ENCODE data around the gene PRCP.

Gene PRCP

DNA sequence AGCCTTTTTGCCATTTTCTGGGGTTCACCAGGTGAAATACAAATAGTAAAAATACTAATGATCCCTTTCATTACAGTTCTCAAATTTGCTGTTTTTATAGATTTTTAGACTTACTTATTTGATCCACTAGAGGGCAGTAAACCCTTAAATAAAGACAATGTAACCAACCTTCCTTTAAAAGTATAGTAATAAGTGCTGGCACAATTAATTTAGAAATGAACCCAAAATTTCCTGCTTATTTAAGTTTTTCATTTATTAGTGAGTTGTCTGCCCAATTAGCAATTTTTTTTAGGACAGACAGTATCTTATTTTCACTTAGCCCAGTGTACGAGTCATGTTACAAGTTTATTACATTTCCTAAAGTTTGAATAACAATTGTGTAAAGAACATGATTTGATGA lies 6.0 kb upstream of the PRCP start:
- DNase-seq: peak; percentile 28

DNA sequence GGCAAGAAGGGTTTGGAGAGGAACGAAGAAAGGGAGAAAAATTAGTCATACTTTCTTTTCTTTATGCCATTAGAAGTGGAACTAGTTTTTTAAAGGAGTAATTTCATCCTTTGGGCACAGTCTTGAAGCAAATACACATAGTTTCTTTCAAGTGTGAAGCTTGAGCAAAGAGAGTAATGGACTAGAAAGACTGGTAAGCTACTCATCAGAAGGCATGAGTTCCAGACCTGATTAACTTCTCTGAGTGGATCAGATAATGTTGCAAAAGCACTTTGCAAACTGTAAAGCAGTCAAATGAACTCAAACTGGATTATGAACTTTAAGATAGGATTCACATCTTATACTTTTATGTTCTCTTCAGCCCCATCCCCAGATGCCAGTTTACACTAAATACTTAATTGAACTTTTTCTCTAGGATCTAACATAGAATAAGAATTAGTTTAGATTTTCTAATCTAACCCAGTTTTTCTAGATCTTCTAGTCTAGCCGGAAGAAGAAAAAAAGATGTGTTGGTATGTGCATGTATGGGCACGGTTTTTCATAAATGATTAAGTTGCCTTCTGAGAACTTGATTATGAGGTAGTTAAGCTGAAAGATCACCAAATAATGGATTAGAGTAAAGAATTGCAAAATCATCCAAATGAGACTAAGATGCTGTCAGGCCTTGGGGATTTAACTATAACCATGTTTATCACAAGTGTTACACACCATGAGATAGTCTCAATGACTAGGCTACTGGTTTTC lies 3.8 kb upstream of the PRCP start:
- no peak for DNase-seq

DNA sequence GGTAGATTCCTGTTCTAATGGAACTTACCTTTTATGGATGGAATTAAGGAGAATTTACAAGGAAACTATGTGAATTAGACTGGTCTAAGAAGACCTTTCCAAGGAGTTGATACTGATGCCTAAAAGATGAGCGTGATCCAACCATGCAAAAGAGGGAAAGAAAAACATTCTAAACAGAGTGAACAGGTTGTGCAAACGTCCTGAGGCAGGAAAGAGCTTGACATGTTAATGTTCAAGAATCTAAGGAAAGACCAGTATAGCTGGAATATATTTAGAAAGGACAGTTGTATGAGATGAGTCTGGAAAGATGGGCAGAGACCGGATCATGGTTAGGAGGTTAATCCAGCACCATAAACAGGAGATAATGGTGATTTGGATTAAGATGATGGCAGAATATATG lies 2.6 kb upstream of the PRCP start:
- DNase-seq: no peak

DNA sequence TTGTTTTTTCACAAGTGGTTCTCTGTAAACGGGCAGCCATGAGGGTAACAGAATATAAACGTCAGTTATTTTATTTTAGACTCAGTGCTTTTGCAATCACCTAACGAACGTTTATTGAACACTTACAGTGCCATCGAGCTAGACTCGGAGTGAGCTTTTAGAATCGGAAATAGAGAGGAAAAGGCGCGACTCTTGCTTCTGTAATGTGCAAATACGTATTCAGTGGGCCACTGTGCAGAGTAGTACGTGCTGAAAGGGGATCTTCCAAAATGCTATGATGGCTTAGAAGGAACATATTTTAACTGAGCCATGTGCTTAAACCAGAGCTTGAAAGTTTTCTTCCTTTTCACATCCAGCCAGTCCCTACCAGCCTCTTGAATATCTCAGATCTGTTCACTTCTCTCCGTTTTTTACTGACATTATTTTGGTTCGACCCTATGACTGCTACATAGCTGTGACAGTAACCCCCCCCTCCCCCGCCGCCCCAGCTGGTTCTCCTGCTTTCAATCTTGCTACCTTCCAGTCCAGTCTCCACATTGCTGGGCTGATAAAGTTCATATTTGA lies 1.8 kb upstream of the PRCP start:
- DNase-seq: no peak

DNA sequence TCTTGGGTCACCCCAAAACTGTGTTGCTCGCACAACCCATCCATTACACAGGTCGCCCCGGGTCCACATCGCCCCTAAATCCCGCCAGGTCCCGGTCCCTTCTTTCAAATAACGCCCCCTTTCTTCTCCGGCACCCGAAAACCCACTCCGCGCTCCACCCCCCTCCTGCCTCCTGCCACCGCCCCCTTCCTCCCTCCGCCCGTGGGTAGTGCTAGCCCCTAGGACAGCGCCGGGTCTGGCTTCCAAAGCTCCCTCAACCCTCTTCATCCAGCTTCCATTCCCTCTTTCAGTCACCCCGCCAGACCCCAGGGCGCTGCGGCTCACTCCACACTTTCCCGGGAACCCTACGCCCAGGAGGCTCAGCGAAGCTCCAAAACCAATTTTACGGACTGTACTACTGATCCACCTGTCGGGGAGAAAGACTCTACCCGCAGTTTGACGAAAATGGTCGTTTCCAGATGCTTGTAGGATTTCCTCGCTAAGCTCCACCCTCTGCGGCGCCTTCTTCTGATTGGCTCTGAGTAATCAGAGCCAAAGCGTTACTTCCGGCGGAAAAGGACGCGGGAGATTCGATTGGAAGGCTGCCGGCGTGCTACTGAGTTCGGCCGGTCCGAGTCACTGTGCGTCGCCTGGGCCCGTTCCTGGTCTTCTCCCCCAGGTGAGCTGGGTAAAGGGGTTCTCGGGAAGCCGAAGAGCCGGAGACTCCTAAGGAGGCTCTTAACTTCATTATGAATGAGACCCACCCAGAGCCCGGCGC lies 1.1 kb upstream of the PRCP start, which contains the start of gene DDIAS:
Gene DDIAS, plus strand, starts transcription at position 572 of the 757 bp plus-strand sequence. CDS start 13,003 bp downstream, outside the sequence.
- DNase-seq: peak; percentile 97

DNA sequence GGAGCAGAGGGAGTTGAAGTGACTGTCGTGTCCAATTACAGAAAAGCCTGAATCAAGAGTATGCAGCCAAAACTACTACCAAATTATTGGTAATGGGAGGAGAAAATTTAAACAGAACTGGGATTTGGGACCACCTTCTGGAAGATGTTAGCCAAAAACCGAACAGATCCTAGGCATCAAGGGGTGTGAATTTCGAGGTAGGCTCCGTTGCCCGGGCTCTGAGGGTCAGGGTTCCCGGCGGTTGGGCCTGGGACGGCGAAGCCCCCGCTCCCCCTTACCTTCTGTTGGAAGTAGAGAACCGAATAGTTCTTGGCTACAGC lies 313 bp downstream of the PRCP start:
- no peak for DNase-seq

DNA sequence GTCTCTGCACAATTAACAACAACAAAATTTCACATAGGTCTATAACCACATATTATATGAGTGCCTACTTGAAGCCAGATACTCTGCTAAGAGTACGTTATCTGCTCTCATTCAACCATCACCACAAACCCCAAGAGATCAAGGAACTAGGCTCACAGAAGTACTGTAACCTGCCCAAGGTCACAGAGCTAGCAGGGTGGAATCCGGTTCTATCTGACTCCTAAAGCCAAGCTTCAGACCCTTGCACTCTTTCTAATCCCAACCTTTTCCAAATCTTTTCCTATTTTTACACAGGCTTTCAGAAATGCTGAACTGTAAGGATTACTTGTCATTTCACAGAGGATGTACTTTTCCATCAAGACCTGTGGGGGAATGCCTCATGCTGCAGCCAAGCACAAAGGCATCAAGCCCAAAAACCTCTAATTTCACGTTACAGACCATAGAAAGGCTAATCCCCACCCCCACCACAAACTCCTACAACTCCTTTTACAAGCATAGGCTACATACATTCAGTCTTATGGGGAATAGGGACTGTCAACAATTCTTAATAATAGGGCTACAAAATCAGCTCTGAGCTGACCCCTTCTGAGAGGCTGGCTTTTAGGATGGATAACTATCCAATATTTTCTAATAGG lies 927 bp downstream of the PRCP start:
- DNase-seq: no peak

DNA sequence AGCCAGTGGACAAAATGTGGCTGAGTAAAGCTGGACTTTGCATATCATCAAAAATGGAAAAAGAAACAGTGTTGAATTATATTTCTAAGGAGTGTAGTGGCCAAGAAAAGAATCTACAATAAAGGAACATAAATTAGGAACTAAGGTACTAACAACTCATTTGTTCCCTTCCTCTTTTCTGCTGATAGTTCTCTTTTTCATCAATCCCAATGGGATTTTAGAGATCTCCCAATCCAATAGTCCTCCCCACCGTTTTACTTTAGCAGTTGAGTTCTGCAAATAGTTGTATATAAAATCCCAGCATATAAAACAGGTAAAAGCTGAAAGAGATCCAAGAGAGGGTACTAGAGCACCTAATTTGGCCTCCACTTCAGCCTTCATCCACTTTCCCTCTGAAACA lies 2.0 kb downstream of the PRCP start:
- DNase-seq: no peak

DNA sequence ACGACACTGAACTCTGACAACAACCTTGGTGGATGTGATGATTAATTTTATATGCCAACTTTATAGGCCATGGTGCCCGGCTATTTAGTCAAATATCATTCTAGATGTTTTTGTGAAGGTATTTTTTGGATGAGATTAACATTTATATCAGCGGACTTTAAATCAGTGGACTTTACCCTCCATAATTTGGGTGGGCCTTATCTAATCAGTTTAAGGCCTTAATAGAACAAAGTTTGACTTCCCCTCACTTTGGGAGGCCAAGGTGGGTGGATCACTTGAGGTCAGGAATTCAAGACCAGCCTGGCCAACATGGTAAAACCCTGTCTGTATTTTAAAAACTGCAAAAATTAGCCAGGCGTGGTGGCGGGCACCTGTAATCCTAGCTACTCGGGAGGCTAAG lies 4.0 kb downstream of the PRCP start:
- no peak for DNase-seq

DNA sequence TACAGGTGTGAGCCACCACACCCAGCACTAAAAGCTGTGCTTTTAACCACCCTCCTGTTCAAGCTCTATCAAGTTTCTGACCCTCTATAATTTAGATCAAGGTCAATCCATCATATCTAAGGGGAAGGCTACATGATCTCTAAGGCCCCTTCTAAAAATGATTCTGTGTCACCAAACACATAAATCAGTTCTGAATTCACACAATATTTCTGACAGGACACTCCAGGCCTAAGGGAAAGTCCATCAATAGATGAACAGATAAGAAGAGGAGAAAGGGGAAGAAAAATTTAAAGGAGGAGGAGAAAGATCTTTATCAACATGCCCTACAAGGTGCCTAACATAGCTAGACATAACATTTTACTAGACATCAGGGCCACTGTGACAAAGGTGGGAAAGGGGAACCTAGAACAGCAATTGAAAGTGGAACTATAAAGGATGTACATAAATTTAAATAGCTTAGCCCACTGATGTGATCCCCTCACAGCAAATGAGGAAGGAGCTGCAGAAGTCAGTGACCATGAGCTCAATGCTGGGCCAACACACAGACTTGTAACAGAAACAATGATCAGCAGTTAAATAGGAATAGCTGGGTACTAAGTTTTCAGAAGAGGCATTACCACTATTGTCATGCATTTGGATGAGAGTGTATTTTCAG lies 4.7 kb downstream of the PRCP start:
- no peak for DNase-seq

DNA sequence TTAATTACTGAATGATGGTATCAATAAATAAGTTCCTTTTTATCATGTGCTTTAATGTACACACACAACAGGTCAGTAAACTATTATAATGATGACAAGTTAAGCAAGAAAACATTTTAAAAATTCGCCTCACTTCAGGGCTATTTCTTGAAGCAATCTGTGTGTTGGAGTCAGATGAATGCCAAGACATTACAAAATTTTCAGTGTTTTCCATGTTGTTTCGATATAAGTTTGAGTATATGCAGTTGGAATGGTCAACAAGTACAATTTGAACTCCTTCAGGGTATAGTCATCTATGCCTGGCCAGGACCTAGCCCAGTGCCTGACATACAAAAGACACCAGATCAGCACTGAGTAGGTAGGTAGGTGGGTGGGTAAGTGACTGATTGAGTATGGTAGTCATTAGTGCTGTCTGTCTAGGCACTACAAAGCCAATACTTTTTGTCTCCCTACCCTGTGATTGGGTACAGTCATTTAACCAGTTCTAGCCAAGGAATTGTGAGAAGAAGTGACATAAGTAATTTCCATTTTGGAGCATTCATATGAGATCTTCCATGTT lies 7.5 kb downstream of the PRCP start:
- no peak for DNase-seq

DNA sequence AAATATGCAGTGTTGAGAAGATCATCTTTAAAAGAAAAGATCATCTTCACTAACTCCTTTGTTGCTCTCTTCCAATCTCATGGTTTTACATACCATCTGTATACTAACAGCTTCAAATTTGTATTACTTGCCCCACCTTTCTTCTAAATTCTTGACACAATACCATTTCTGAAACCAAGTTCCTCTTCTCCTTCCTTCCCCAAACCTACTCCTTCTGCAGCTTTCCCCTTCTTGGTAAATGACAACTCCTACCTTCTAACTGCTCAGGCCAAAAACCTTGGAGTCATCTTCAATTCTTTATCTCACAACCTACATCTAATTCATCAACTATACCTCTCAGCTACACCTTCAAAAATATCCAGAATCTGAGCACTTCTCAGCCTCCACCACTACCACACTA lies 9.3 kb downstream of the PRCP start:
- DNase-seq: no peak

DNA sequence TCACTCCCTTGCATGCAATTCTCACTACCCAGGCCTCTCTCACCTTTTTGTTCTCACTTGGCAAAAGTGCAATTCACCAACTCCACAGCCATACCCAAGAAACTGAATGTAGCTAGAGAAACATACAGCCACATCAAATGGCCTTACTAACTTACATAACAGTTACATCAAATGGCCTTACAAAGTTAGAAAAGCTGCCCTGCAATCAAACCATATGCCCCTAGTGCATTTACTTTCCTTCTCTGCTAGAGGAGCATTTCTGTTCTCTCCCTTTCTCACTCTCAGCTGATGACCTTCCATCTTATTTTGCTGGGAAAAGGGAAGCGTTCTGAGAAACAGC lies 10.3 kb downstream of the PRCP start:
- no peak for DNase-seq

DNA sequence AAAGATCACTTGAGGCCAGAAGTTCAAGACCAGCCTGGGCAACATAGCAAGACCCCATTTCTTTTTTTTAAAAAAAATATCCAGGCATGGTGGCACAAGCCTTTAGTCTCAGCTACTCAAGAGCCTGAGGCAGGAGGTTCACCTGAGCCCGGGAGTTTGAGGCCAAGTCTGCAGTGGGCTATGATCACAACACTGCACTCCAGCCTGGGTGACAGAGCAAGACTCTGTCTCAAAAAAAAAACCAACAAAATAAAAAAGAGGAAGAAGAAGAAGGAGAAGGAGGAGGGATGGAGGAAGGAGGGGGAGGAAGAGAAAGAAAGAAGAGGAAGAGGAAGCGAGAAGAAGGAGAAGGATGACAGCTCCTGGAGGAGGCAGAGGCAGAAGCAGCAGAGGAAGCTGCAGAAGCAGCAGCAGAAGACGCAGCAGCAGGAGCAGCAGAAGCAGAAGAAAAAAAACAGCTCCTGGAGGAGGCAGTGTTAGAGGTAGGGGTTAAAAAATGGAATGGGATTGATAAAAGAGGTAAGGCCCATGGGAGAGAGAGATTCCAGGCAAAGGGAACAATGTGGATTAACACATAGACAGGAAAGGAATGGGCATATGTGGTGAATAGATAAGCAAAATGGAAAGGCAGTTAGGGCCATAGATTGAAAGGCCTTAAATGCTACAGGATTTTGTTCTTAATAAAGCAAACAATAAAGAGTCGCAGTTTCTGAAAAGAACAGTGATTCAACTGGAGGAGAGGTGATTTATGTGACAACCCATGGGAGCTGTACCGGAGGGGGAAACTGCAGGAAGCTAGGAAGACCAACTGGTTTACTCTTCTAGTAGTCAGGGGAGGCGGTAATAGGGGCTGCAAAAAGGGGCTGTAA lies 10.9 kb downstream of the PRCP start:
- no peak for DNase-seq

DNA sequence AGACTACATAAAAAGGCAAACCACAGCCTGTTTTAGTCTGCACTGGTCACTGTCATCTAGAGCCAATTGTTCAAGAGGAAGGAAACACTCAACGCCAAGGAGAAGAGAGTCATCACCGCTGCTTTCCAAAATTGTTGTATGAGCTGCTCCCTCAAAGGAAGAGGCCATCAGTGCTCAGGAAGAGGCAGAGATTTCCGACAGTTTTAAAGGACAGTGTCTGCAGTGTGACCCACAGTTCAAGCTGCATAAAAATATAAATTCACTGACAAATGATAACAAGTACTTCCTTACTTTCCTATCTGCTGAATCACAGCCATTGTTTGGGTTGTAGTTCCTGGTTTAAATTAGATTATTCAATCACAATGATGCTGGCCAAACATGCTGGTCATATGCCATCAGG lies 16.4 kb downstream of the PRCP start:
- no peak for DNase-seq

DNA sequence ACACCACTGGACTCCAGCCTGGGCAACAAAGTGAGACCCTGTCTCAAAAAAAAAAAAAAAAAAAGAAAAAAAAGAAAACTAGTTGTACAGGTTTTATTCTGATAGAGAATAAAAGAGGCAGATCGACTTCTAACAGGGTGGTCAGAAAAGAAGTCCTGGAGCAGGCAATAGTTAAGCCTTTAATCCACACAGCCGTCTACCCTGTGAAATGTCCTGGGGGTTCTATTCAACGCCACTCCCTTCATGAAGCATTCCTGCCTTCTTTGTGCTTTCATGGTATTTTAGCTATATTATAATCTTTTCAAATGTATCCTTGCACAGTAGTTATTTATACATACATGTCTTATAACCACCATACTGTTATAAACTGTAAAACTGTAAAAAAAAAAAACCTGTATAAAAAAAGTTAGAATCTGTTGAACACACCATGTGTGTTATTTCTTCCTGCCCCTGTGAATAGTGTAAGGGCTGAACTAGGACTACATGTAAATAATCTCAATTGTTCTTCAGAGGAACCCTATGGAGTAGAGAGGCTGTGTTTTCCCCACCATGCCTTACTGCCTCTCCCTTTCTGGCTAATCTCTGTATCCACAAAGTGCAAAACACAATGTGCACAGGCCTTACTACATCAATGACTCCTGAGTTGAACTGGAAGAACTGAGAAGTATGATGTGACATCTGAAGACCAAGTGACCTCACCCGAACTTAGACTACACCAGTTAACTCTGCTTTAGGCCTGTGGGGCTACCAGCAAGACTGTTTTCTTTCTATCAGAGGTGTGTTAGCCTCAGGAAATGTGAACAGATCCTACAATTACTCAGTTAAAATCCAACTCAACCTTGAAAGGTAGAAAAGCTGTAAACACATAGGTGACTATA lies 25.3 kb downstream of the PRCP start:
- DNase-seq: no peak

DNA sequence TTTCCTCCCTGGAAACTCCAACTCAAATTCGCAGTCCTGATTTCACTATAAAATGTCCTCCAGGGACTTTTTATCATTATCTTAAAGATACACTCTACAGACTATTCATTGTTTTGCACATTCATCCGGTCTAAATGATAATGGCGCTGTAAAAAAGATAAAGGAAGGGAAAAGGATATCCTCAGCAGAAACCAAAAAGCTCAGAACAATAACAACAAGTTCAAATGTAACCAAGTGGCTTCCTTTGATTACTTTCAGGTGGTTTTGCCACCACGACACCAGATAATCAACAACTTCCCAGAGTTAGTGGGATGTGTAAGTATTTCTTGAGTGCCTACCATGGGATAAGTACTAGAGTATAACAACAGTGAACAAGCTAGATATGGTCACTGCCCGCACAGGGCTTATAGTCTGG lies 26.3 kb downstream of the PRCP start:
- no peak for DNase-seq

DNA sequence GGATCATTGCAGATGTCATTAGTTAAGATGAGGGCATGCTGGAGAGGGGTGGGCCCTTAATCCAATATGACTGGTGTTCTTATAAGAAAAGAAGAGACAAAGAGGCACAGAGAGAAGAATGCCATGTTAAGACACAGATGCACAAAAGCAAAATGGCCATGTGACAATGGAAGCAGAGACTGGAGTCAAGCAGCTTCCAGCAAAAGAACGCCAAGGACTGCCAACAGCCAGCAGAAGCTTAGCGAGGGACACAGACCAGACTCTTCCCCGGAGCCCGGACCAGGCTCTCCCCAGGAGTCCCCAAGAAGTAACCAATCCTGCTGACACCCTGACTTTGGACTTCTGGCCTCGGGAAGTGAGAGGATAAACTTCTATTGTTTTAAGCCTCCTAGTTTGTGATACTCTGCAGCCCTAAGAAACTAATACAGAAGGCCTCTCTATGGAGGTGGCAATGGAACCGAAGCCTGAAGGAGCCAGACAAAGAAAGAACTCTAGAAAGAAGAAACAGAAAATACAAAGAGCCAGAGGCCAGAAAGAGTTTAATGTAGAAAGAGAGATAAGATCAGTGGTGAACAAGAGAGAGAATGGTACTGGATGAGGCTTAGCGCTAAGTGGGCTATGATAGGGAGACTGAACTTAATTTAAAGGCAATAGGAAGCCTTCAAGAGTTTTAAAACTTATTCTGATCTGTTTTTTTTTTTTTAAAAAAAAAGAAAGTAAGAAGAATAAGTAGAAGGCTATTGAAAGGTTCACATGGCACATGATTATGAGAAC lies 27.7 kb downstream of the PRCP start:
- DNase-seq: no peak

DNA sequence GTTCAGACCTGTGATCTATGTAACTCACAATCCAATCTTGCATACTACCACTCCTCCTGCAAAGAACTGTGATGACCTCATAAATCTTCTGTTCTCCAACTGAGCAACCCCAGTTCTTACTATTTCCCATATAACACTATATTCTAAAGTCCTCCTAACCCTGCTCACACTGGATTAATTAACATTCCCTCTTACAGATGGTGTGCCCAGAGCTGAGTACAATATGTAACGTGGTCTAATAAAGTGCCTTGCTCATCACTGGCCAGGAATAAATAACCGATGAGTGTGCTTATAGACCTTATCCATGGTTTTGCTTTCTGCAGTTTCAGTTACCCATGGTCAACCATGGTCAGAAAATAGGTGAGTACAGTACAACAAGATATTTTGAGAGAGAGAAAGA lies 28.6 kb downstream of the PRCP start:
- DNase-seq: peak; percentile 18

DNA sequence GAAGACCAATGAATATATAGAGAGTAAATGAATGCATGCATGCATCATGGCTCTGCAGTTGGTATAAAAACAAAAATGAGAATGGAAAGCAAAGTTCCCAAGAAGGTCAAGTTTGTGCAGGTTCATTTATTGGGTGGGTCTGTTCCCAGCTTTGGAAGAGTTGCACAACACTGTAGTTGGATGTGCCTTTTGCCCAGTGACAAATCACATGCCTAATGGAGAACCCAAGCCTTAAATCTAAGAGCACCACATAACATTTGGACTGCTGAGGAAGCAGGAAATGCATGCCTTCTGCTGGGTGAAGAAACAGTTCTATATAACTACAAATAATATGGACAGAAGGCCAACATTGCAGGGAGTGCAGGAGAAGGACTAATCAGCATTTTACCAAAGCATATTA lies 30.6 kb downstream of the PRCP start:
- no peak for DNase-seq

Data from fibroblast of skin of right biceps (primary cell).